ENCODE data around the gene AIFM2.
A peak's percentile ranks its signal among the peaks of the same experiment; 100 is the strongest.

Gene AIFM2

GRCh38 chr10:70174058-70174741, 41.6 kb upstream of the AIFM2 start:
- H3K27ac ChIP-seq, result no peak overlapping the region
- H3K4me3 ChIP-seq (ENCODE audit: low read depth, low read length), result no peak overlapping the region
- H3K36me3 ChIP-seq, result no peaks in the 10 kb centered on the region
- no peaks in the 10 kb centered on the region for H3K27me3 ChIP-seq (ENCODE audit: insufficient read depth, low read depth, severe bottlenecking)
- peaks cover 7% of the 10 kb centered on the region for H3K9me3 ChIP-seq (ENCODE audit: severe bottlenecking)
- DNase-seq, result no peak
- no peak for TF ChIP-seq CTCF (IDR thresholded peaks at IDR 0.05; ENCODE audit: low read depth, low read length)

GRCh38 chr10:70169649-70170364, 37.2 kb upstream of the AIFM2 start:
- Histone ChIP-seq H3K27ac (peak overlapping the region; percentile 93), H3K9me3 (ENCODE audit: severe bottlenecking) (peaks cover 3% of the 10 kb centered on the region), H3K36me3 (peaks cover 22% of the 10 kb centered on the region), H3K4me3 (ENCODE audit: low read depth, low read length) (peak overlapping the region; percentile 85), H3K27me3 (ENCODE audit: insufficient read depth, low read depth, severe bottlenecking) (no peaks in the 10 kb centered on the region)
- TF ChIP-seq CTCF (IDR thresholded peaks at IDR 0.05; ENCODE audit: low read depth, low read length), result no peak
- DNase-seq, result no peak

GRCh38 chr10:70169011-70169410, 36.4 kb upstream of the AIFM2 start:
- no peak overlapping the region for H3K27ac ChIP-seq
- peaks cover 24% of the 10 kb centered on the region for H3K36me3 ChIP-seq
- H3K27me3 ChIP-seq (ENCODE audit: insufficient read depth, low read depth, severe bottlenecking), result no peaks in the 10 kb centered on the region
- no peak for TF ChIP-seq CTCF (IDR thresholded peaks at IDR 0.05; ENCODE audit: low read depth, low read length)
- H3K9me3 ChIP-seq (ENCODE audit: severe bottlenecking), result peaks cover 3% of the 10 kb centered on the region
- peak overlapping the region; percentile 85 for H3K4me3 ChIP-seq (ENCODE audit: low read depth, low read length)
- DNase-seq, result no peak

GRCh38 chr10:70167246-70167645, 34.6 kb upstream of the AIFM2 start:
- Histone ChIP-seq H3K36me3 (peaks cover 28% of the 10 kb centered on the region), H3K27me3 (ENCODE audit: insufficient read depth, low read depth, severe bottlenecking) (no peaks in the 10 kb centered on the region), H3K4me3 (ENCODE audit: low read depth, low read length) (no peak overlapping the region), H3K27ac (no peak overlapping the region), H3K9me3 (ENCODE audit: severe bottlenecking) (peaks cover 3% of the 10 kb centered on the region)
- no peak for DNase-seq
- TF ChIP-seq CTCF (IDR thresholded peaks at IDR 0.05; ENCODE audit: low read depth, low read length), result no peak

GRCh38 chr10:70166394-70166793, 33.8 kb upstream of the AIFM2 start:
- Histone ChIP-seq H3K27me3 (ENCODE audit: insufficient read depth, low read depth, severe bottlenecking) (no peaks in the 10 kb centered on the region), H3K36me3 (peaks cover 35% of the 10 kb centered on the region), H3K9me3 (ENCODE audit: severe bottlenecking) (peaks cover 3% of the 10 kb centered on the region), H3K4me3 (ENCODE audit: low read depth, low read length) (no peak overlapping the region), H3K27ac (no peak overlapping the region)
- DNase-seq, result no peak
- no peak for TF ChIP-seq CTCF (IDR thresholded peaks at IDR 0.05; ENCODE audit: low read depth, low read length)

Measured in WERI-Rb-1 (cell line).